Measurements from ENCODE around the gene SUGCT.
"Not testable (repeated sequence)": the region's sequence is repeated elsewhere in the genome, so short reads cannot be mapped to it uniquely, and the experiment has no call there.

The SUGCT gene

GRCh38 chr7:40248681-40249080 lies 113.9 kb downstream of the SUGCT start:
- no peak for TF ChIP-seq CTCF (IDR thresholded peaks at IDR 0.05; ENCODE audit: insufficient read depth, low read length)
- no peak for TF ChIP-seq REST (IDR thresholded peaks at IDR 0.05; ENCODE audit: insufficient replicate concordance, low read depth)
- no peak for TF ChIP-seq POLR2AphosphoS5 (IDR thresholded peaks at IDR 0.05; ENCODE audit: low read depth)
- no peak for TF ChIP-seq SPI1 (IDR thresholded peaks at IDR 0.05; ENCODE audit: borderline replicate concordance, low read depth)
- no peak for TF ChIP-seq GABPA (IDR thresholded peaks at IDR 0.05; ENCODE audit: low read depth)
- Histone ChIP-seq H3K27me3 (ENCODE audit: insufficient read depth, poor library complexity, severe bottlenecking) (no peaks in the 10 kb centered on the region), H3K4me3 (replicated peaks; ENCODE audit: insufficient read depth, low read length) (no peak overlapping the region), H3K27ac (replicated peaks) (no peak overlapping the region)
- DNase-seq (ENCODE audit: low read depth in 1 of 2, low spot score in 1 of 2), result no peak

GRCh38 chr7:40253444-40253843 lies 118.6 kb downstream of the SUGCT start:
- DNase-seq (ENCODE audit: low read depth in 1 of 2, low spot score in 1 of 2); H3K27me3 ChIP-seq (ENCODE audit: insufficient read depth, poor library complexity, severe bottlenecking); H3K4me3 ChIP-seq (replicated peaks; ENCODE audit: insufficient read depth, low read length); H3K27ac ChIP-seq (replicated peaks): not testable (repeated sequence)

GRCh38 chr7:40263752-40264390 lies 129.1 kb downstream of the SUGCT start:
- no peak for DNase-seq (ENCODE audit: low read depth in 1 of 2, low spot score in 1 of 2)
- H3K27ac ChIP-seq (replicated peaks), result no peak overlapping the region
- no peaks in the 10 kb centered on the region for H3K27me3 ChIP-seq (ENCODE audit: insufficient read depth, poor library complexity, severe bottlenecking)
- TF ChIP-seq SPI1 (IDR thresholded peaks at IDR 0.05; ENCODE audit: borderline replicate concordance, low read depth), result no peak
- no peak for TF ChIP-seq CTCF (IDR thresholded peaks at IDR 0.05; ENCODE audit: insufficient read depth, low read length)
- TF ChIP-seq REST (IDR thresholded peaks at IDR 0.05; ENCODE audit: insufficient replicate concordance, low read depth), result no peak
- H3K4me3 ChIP-seq (replicated peaks; ENCODE audit: insufficient read depth, low read length), result no peak overlapping the region

GRCh38 chr7:40267583-40267982 lies 132.8 kb downstream of the SUGCT start:
- DNase-seq (ENCODE audit: low read depth in 1 of 2, low spot score in 1 of 2), result no peak
- TF ChIP-seq SPI1 (IDR thresholded peaks at IDR 0.05; ENCODE audit: borderline replicate concordance, low read depth) (no peak), REST (IDR thresholded peaks at IDR 0.05; ENCODE audit: insufficient replicate concordance, low read depth) (no peak), GABPA (IDR thresholded peaks at IDR 0.05; ENCODE audit: low read depth) (no peak)
- no peak overlapping the region for H3K27ac ChIP-seq (replicated peaks)
- no peaks in the 10 kb centered on the region for H3K27me3 ChIP-seq (ENCODE audit: insufficient read depth, poor library complexity, severe bottlenecking)
- H3K4me3 ChIP-seq (replicated peaks; ENCODE audit: insufficient read depth, low read length), result no peak overlapping the region
